WTC11 (cell line): ENCODE results near the gene AMIGO1.

Source experiments
- AR ChIP-seq: fragments of 250-450 bp; sonication (Bioruptor Pico); IDR thresholded peaks from 2 replicates; pipeline ENCODE4 v1.9.0; 2021; ENCODE audit warnings: mild to moderate bottlenecking
- ARID4B ChIP-seq: sonication (generic); formaldehyde crosslinking; IDR thresholded peaks from 2 replicates; pipeline ENCODE4 v1.8.0; 2023; ENCODE audit warnings: missing genetic modification reagents, mild to moderate bottlenecking, borderline replicate concordance
- CTCF ChIP-seq: fragments of 200-600 bp; IDR thresholded peaks from 2 replicates; pipeline ENCODE4 v1.8.0; 2022; ENCODE audit warnings: antibody characterized with exemption
- FOXP1 ChIP-seq: sonication (generic); formaldehyde crosslinking; IDR thresholded peaks from 2 replicates; pipeline ENCODE4 v1.8.0; 2022; ENCODE audit warnings: missing genetic modification reagents, mild to moderate bottlenecking, moderate library complexity, borderline replicate concordance
- JUN ChIP-seq: sonication (generic); formaldehyde crosslinking; IDR thresholded peaks from 2 replicates; pipeline ENCODE4 v1.8.0; 2023; ENCODE audit warnings: mild to moderate bottlenecking, missing genetic modification reagents
- MLX ChIP-seq: sonication (generic); formaldehyde crosslinking; IDR thresholded peaks from 2 replicates; pipeline ENCODE4 v1.8.1; 2023; ENCODE audit warnings: mild to moderate bottlenecking, missing genetic modification reagents, moderate library complexity
- NFATC4 ChIP-seq: fragments of 250-450 bp; sonication (Bioruptor Pico); IDR thresholded peaks from 2 replicates; pipeline ENCODE4 v1.9.0; 2021; ENCODE audit warnings: mild to moderate bottlenecking
- NFE2L1 ChIP-seq: sonication (generic); formaldehyde crosslinking; IDR thresholded peaks from 2 replicates; pipeline ENCODE4 v1.8.1; 2023; ENCODE audit warnings: missing genetic modification reagents
- SP1 ChIP-seq: sonication (generic); formaldehyde crosslinking; conservative IDR thresholded peaks from 2 replicates; pipeline ENCODE4 v1.8.1; 2022; ENCODE audit warnings: missing genetic modification reagents
- ZBTB43 ChIP-seq: sonication (generic); formaldehyde crosslinking; IDR thresholded peaks from 2 replicates; pipeline ENCODE4 v1.8.1; 2023; ENCODE audit warnings: mild to moderate bottlenecking, missing genetic modification reagents
- ZSCAN18 ChIP-seq: fragments of 250-450 bp; sonication (Bioruptor Pico); IDR thresholded peaks from 2 replicates; pipeline ENCODE4 v2.1.2; 2022; ENCODE audit warnings: mild to moderate bottlenecking, moderate library complexity

GRCh38 chr1:109470245-109470644 lies 39.3 kb downstream of the AMIGO1 start:
- TF ChIP-seq ARID4B (CRISPR knock-in tag) (no peak), NFATC4 (CRISPR knock-in tag) (no peak), MLX (CRISPR knock-in tag) (no peak), ZSCAN18 (CRISPR knock-in tag) (no peak), SP1 (no peak), CTCF (no peak), JUN (CRISPR knock-in tag) (no peak), FOXP1 (CRISPR knock-in tag) (no peak), NFE2L1 (CRISPR knock-in tag) (no peak), AR (no peak), ZBTB43 (CRISPR knock-in tag) (no peak)
